GM19468 (cell line): ENCODE measurements around the gene ANKRD61.
"Not testable (repeated sequence)": the region's sequence is repeated elsewhere in the genome, so short reads cannot be mapped to it uniquely, and the experiment has no call there.

ENCODE experiments used
- ATAC-seq: cut with Tn5 transposase; IDR thresholded peaks from one replicate; pipeline ENCODE4 v1.9.1; 2021; ENCODE audit warnings: mild to moderate bottlenecking, moderate library complexity, moderate number of reproducible peaks; ENCODE audit not compliant: unreplicated experiment; ENCODE audit errors: extremely low read depth

ANKRD61 gene

GRCh38 chr7:6028563-6028962 is 2.6 kb upstream of the ANKRD61 start:
- ATAC-seq: no peak

GRCh38 chr7:6031567-6031966 is 391 bp downstream of the ANKRD61 start:
- ATAC-seq: no peak

DNA sequence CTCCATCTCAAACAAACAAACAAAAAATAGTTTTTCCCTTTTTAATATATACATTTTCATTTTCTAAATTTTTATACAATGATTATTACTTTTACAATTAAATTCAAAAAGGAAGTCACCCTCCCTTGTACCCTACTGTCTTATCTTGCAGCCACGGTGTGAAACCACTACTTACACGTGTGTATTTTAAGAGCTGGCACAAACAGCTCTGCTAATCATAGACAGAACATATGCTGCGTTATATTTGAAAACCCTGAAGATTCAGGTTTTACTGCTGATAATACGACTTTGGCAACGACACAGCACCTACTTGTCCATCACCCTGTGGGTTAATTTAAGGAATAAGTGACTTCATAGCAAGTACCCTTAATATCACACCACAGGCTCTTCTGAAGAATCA is 991 bp downstream of the ANKRD61 start:
- no peak for ATAC-seq

DNA sequence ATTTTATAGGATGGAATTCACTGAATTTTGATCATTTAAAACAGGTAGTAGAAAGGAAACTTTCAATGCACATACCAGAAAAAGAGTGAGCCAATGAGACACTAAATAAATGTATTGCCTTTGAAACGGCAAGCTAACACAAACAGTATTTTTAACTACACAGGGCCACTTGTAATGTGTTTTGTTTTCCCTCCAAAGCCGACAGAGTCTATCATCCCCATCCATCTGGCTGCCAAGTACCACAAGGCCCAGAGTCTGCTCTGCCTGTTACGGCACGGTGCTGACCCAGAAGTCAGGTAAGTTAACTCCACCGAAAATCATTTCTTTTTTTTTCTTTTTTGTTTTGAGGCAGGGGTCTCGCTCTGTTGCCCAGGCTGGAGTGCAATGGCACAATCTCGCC is 1.5 kb downstream of the ANKRD61 start:
- no peak for ATAC-seq

DNA sequence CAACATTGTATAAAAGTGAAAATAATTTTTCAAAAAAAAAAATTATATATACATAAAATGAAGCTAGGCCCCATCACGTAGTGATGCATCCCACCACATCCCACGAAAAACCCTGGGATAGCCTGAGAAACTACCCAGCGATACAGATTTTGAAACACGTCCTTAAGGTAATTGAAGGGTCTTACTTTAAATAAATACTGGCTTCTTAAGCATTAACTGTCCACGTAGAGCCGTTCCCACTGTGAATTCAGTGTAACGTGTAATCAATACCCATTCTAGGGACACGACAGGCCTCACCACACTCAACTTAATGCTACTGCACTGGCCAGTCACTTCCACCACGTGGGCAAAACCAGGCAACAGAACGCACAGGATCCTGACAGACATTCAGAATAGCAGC is 4.0 kb downstream of the ANKRD61 start:
- ATAC-seq: no peak

GRCh38 chr7:6035686-6036085 is 4.5 kb downstream of the ANKRD61 start:
- ATAC-seq: no peak

GRCh38 chr7:6049780-6050179 is 18.6 kb downstream of the ANKRD61 start:
- no peak for ATAC-seq

DNA sequence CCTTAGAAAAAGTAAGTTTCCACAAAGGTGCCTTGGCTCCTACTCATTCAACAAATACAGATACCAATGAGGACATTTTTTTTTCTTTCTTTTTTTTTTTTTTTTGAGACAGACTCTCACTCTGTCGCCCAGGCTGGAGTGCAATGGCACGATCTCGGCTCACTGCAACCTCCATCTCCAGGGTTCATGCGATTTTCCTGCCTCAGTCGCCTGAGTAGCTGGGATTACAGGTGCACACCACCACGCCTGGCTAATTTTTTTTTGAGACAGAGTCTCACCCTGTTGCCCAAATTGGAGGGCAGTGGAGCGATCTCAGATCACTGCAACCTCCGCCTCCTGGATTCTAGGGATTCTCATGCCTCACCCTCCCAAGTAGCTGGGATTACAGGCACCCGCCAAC is 20.0 kb downstream of the ANKRD61 start:
- ATAC-seq: not testable (repeated sequence)

- no peak for ATAC-seq
Observed at GRCh38 chr7:6056616-6057015, 25.4 kb downstream of the ANKRD61 start.

DNA sequence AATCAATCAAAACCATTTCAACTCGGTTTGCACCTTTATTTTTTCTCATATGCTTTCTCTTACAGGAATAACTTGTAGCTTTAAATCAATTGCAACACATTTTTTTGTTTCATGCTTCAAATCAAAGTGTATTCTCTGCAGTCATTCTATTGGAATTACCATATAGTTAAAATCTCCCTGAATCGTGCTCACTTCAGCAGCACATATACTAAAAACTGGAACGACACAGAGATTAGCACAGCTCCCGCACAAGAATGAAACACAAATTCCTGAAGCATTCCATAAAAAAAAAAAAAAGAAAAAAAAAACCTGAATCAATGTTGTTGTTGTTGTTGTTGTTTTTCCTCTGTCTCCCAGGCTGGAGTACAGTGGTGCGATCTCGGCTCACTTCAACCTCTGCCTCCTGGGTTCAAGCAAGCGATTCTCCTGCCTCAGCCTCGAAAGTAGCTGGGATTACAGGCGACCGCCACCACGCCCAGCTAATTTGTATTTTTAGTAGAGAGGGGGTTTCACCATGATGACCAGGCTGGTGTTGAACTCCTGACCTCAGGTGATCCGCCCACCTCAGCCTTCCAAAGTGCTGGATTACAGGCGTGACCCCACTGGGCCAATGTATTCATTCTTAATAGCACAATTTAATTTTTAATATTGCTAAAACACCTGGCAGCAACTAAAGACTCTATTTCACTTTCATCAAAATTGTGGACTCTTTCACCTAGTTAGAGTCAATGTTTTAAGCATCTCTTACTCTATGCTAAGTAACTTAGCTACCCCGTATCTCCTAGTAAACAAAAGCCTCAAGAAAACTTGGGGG is 26.3 kb downstream of the ANKRD61 start:
- no peak for ATAC-seq

DNA sequence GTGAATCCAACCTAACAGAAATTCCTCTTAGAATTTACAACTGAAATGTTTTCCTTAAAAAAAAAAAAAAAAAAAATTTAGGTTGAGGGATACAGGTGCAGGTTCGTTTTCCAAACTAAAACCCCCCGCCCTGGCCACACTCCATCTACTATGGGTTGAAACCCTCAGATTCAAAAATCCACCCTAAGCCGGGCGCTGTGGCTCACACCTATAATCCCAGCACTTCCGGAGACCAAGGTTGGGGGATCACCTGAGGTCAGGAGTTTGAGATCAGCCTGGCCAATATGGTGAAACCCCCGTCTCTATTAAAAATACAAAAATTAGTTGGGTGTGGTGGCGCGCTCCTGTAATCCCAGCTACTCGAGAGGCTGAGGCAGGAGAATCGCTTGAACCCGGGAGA is 28.8 kb downstream of the ANKRD61 start:
- not testable (repeated sequence) for ATAC-seq

- ATAC-seq: no peak
Observed at GRCh38 chr7:6071406-6071805, 40.2 kb downstream of the ANKRD61 start.

DNA sequence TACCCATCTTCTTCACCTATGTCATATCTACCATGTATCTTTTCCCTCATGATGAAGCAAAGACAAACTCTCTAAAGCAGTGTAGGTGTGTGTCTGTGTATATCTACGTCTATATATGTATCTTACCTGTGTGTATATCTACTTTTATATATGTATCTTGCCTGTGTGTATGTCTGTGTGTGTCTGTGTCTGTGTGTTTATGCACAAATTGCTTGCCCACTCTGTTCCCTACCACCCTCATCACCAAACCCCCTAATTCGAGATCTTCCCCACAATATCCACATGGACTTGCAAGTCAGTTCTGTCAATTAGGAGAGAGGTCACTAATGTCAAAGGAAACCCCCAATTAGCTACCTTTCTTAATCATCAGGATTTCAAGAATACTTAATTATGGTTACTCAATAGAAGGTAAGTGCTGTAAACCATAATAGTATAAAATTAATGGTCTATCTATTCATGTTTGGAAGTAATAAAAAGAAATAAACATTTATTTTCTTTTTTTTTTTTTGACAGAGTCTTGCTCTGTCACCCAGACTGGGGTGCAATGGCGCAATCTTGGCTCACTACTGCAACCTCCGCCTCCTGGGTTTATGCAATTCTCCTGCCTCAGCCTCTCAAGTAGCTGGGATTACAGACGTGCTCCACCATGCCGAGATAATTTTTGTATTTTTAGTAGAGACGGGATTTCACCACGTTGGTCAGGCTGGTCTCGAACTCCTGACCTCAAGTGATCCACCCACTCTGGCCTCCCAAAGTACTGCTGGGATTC is 43.6 kb downstream of the ANKRD61 start:
- no peak for ATAC-seq

- no peak for ATAC-seq
Observed at GRCh38 chr7:6078548-6078947, 47.4 kb downstream of the ANKRD61 start.

DNA sequence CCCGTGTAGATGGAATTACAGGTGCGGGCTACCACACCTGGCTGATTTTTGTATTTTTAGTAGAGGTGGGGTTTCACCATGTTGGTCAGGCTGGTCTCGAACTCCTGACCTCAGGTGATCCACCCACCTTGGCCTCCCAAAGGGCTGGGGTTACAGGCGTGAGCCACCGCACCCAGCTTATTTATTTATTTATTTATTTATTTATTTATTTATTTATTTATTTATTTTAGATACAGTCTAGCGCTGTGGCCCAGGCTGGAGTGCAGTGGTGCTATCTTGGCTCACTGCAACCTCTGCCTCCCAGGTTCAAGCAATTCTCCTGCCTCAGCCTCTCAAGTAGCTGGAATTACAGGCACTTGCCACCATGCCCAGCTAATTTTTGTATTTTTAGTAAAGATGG is 51.9 kb downstream of the ANKRD61 start:
- ATAC-seq: not testable (repeated sequence)
